HepG2 (cell line): Measurements from ENCODE around the gene HS3ST4. TPM values are rescaled to one million over a fixed set of nuclear protein-coding genes. Genes with fewer than 3 reads are reported as not detected.

ENCODE experiments used
- ATAC-seq: fragments of 200-7000 bp; cut with Tn5 transposase; 3 replicates; pipeline ENCODE4 v1.9.1; 2020; ENCODE audit warnings: mild to moderate bottlenecking, moderate library complexity
- BruUV-seq: library from RNA; stranded (reverse); fragments of 400-500 nt; replicated peaks from 2 replicates; lab custom pipeline; 2021; lab: Mats Ljungman, UMichigan
- CTCF ChIA-PET: fragments of 300-600 bp; formaldehyde crosslinking; extraction: SDS; loops from one replicate; lab custom pipeline; 2021; ENCODE audit warnings: low total read pairs, inconsistent platforms, low intra/inter-chr PET ratio; lab: Yijun Ruan, JAX
- POLR2A ChIA-PET: fragments of 350-600 bp; sonication (Branson Sonifier 250); formaldehyde crosslinking; loops from one replicate; lab custom pipeline; 2020; ENCODE audit warnings: antibody characterized with exemption, inconsistent platforms; lab: Yijun Ruan, JAX
- DNase-seq: peaks from one replicate; pipeline ENCODE4 v3.0.0-alpha.2; 2015; ENCODE audit warnings: low spot score
- FAIRE-seq: peaks from 3 replicates; lab custom pipeline; 2011; peaks lifted over from hg19 to GRCh38; lab: Jason Lieb, UNC
- H2AFZ ChIP-seq: one replicate; pipeline ENCODE4 v1.6.1; 2011; ENCODE audit warnings: low read length, inconsistent platforms
- H3K27ac ChIP-seq: fragments of 300-600 bp; 3 replicates; pipeline ENCODE4 v1.8.0; 2011; ENCODE audit warnings: mixed run types, mild to moderate bottlenecking, mixed read lengths, low read length, inconsistent platforms; ENCODE audit not compliant: insufficient read depth; ENCODE audit errors: extremely low read length
- H3K27me3 ChIP-seq, 2 experiments: fragments of 200-600 bp in 1 of 2; 2 replicates in 1 of 2; 3 replicates in 1 of 2; pipeline versions ENCODE4 v1.6.0 to v1.8.0; 2011; ENCODE audit warnings: low read length in 2 of 2, mild to moderate bottlenecking in 2 of 2, moderate library complexity in 2 of 2, inconsistent platforms in 1 of 2; ENCODE audit not compliant: insufficient read depth in 2 of 2, control insufficient read depth in 1 of 2
- H3K36me3 ChIP-seq, 2 experiments: fragments of 200-600 bp in 1 of 2; replicated peaks in 1 of 2; 2 replicates in 1 of 2; 3 replicates in 1 of 2; pipeline versions ENCODE4 v1.5.1 to v1.8.0; 2011; ENCODE audit warnings: low read length in 2 of 2, inconsistent platforms in 1 of 2; ENCODE audit not compliant: insufficient read depth in 2 of 2, control insufficient read depth in 1 of 2
- H3K4me1 ChIP-seq: 2 replicates; pipeline ENCODE4 v1.5.1; 2012; ENCODE audit warnings: low read length, inconsistent platforms; ENCODE audit not compliant: insufficient read depth
- H3K4me2 ChIP-seq: 2 replicates; pipeline ENCODE4 v1.6.0; 2011; ENCODE audit warnings: low read depth, low read length, inconsistent platforms
- H3K4me3 ChIP-seq, 3 experiments: fragments of 200-600 bp in 1 of 3; sonication (generic), shearing (Covaris generic) in 1 of 3; replicated peaks in 1 of 3; 2 replicates each; pipeline ENCODE4 v1.5.1; 2011 to 2016; ENCODE audit warnings: low read length in 3 of 3, inconsistent platforms in 2 of 3, low read depth in 2 of 3, mild to moderate bottlenecking in 2 of 3, control low read depth in 1 of 3, mixed read lengths in 1 of 3; ENCODE audit not compliant: insufficient read depth in 1 of 3
- H3K79me2 ChIP-seq: one replicate; pipeline ENCODE4 v1.6.1; 2011; ENCODE audit warnings: low read length, inconsistent platforms; ENCODE audit not compliant: insufficient read depth
- H3K9ac ChIP-seq: 2 replicates; pipeline ENCODE4 v1.6.0; 2011; ENCODE audit warnings: mild to moderate bottlenecking, low read depth, low read length, inconsistent platforms; ENCODE audit not compliant: insufficient read depth
- H3K9me3 ChIP-seq: 2 replicates; pipeline ENCODE4 v1.5.1; 2012; ENCODE audit warnings: mild to moderate bottlenecking, low read length
- H4K20me1 ChIP-seq: 2 replicates; pipeline ENCODE4 v1.6.0; 2011; ENCODE audit warnings: inconsistent platforms, mild to moderate bottlenecking, low read length, moderate library complexity; ENCODE audit not compliant: insufficient read depth
- IRF2 ChIP-seq: IDR thresholded peaks from 2 replicates; pipeline ENCODE4 v1.6.1; 2018; ENCODE audit warnings: missing genetic modification reagents, missing compliant biosample characterization
- MED13 ChIP-seq: sonication (generic); formaldehyde crosslinking; IDR thresholded peaks from 2 replicates; pipeline ENCODE4 v1.5.0; 2020; ENCODE audit warnings: missing genetic modification reagents
- NFKB2 ChIP-seq: sonication (generic); formaldehyde crosslinking; IDR thresholded peaks from 2 replicates; pipeline ENCODE4 v1.4.0; 2020; ENCODE audit warnings: missing genetic modification reagents, borderline replicate concordance
- RCOR2 ChIP-seq: IDR thresholded peaks from 2 replicates; pipeline ENCODE4 v1.6.1; 2016; ENCODE audit warnings: missing biosample characterization, missing genetic modification reagents
- SIN3B ChIP-seq: fragments of 150-350 bp; IDR thresholded peaks from 2 replicates; pipeline ENCODE4 v1.6.1; 2014; ENCODE audit warnings: low read length
- TEAD2 ChIP-seq: sonication (generic); formaldehyde crosslinking; IDR thresholded peaks from 2 replicates; pipeline ENCODE4 v1.9.0; 2021; ENCODE audit warnings: missing genetic modification reagents
- ZNF543 ChIP-seq: sonication (generic); formaldehyde crosslinking; IDR thresholded peaks from 2 replicates; pipeline ENCODE4 v1.4.0; 2020; ENCODE audit warnings: mild to moderate bottlenecking, missing genetic modification reagents
- ZNF567 ChIP-seq: sonication (generic); formaldehyde crosslinking; IDR thresholded peaks from 2 replicates; pipeline ENCODE4 v1.8.1; 2023; ENCODE audit warnings: mild to moderate bottlenecking, missing genetic modification reagents, borderline replicate concordance
- WGBS: methylation state at CpG from one replicate; pipeline ENCODE4 v1.1.6; 2017; ENCODE audit warnings: low lambda C conversion rate; 5-methylcytosine and 5-hydroxymethylcytosine counted together
- in situ Hi-C: cut with HindIII; loops from 2 replicates; pipeline ENCODE4 v1.10.0; 2017; ENCODE audit warnings: low pct_unique_long_range_greater_than_20kb; ENCODE audit not compliant: extremely low pct_ligation_motif_present
- intact Hi-C: fragments of 100-400 bp; cut with micrococcal nuclease; formaldehyde crosslinking; loops from one replicate; pipeline ENCODE4 v1.10.0; 2022; ENCODE audit not compliant: unreplicated experiment
- polyA plus RNA-seq, 8 experiments: library from polyadenylated mRNA; depleted of rRNA in 3 of 8; stranded (reverse) in 7 of 8; unstranded in 1 of 8; fragments of >200 nt; fragmentation: Illumina TruSeq in 4 of 8; extraction: Trizol in 4 of 8; gene quantifications; 2 replicates each; pipeline versions ENCODE4 v1.2.1 to v1.2.3, GENCODE V29; 2011 to 2016; ENCODE audit warnings: low read depth in 4 of 8, missing spikeins in 1 of 8, mixed read lengths in 1 of 8; ENCODE audit not compliant: insufficient read depth in 1 of 8
- total RNA-seq, 5 experiments: library from RNA; depleted of rRNA; stranded (reverse); fragments of >200 nt; fragmentation: Illumina TruSeq; extraction: Trizol; gene quantifications; 2 replicates each; pipeline ENCODE4 v1.2.3, GENCODE V29; 2016; ENCODE audit warnings: low read depth in 1 of 5
- TF ChIP-seq, protein P1 (sequence below): sonication (generic); formaldehyde crosslinking; IDR thresholded peaks from 2 replicates; pipeline ENCODE4 v1.9.0; 2021; ENCODE audit warnings: missing genetic modification reagents, mild to moderate bottlenecking, borderline replicate concordance
- TF ChIP-seq, protein P2 (sequence below): sonication (generic); formaldehyde crosslinking; IDR thresholded peaks from 2 replicates; pipeline ENCODE4 v1.5.0; 2020; ENCODE audit warnings: missing genetic modification reagents
- TF ChIP-seq, protein P3 (sequence below): sonication (generic); formaldehyde crosslinking; IDR thresholded peaks from 2 replicates; pipeline ENCODE4 v1.4.0; 2020; ENCODE audit warnings: missing genetic modification reagents
- TF ChIP-seq, protein P4 (sequence below): sonication (generic); formaldehyde crosslinking; IDR thresholded peaks from 2 replicates; pipeline ENCODE4 v1.5.0; 2020; ENCODE audit warnings: mild to moderate bottlenecking, missing genetic modification reagents, moderate library complexity

Gene HS3ST4
- total and polyA plus RNA-seq, 2 of the 13 experiments (the other 11 are each of a cell fraction or from before 2014, with no cell fraction given): not detected

GRCh38 chr16:25785361-25785760 lies 93.6 kb downstream of the HS3ST4 start:
- TF ChIP-seq RCOR2 (CRISPR knock-in tag) (no peak), NFKB2 (CRISPR knock-in tag) (no peak), ZNF543 (CRISPR knock-in tag) (no peak)
- TF ChIP-seq, protein P1, sequence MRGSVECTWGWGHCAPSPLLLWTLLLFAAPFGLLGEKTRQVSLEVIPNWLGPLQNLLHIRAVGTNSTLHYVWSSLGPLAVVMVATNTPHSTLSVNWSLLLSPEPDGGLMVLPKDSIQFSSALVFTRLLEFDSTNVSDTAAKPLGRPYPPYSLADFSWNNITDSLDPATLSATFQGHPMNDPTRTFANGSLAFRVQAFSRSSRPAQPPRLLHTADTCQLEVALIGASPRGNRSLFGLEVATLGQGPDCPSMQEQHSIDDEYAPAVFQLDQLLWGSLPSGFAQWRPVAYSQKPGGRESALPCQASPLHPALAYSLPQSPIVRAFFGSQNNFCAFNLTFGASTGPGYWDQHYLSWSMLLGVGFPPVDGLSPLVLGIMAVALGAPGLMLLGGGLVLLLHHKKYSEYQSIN (CRISPR knock-in tag): no peak
- TF ChIP-seq, protein P2, sequence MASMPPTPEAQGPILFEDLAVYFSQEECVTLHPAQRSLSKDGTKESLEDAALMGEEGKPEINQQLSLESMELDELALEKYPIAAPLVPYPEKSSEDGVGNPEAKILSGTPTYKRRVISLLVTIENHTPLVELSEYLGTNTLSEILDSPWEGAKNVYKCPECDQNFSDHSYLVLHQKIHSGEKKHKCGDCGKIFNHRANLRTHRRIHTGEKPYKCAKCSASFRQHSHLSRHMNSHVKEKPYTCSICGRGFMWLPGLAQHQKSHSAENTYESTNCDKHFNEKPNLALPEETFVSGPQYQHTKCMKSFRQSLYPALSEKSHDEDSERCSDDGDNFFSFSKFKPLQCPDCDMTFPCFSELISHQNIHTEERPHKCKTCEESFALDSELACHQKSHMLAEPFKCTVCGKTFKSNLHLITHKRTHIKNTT (CRISPR knock-in tag): no peak
- TF ChIP-seq, all 625 proteins: peak for 0
- POLR2A ChIA-PET: no interaction called here

GRCh38 chr16:25786748-25787147 lies 95.0 kb downstream of the HS3ST4 start:
- Histone ChIP-seq H2AFZ (no peak overlapping the region), H3K4me1 (no peaks in the 10 kb centered on the region), H3K79me2 (no peaks in the 10 kb centered on the region), H3K36me3 (no peaks in the 10 kb centered on the region), H4K20me1 (no peaks in the 10 kb centered on the region), H3K9ac (no peak overlapping the region), H3K4me3 (no peak overlapping the region), H3K27me3 (no peaks in the 10 kb centered on the region), H3K27ac (no peak overlapping the region), H3K4me2 (no peak overlapping the region), H3K9me3 (no peaks in the 10 kb centered on the region)
- FAIRE-seq: no peak
- ChIA-PET CTCF (no interaction called here), POLR2A (no interaction called here)
- no TSS peak for BruUV-seq
- DNase-seq: no peak
- no peak for ATAC-seq
- intact Hi-C loops: no loop called here
- 0% methylated on average over 4 of the region's 4 CpGs for WGBS
- in situ Hi-C loops: no loop called here
- TF ChIP-seq TEAD2: no peak
- no peak for TF ChIP-seq MED13
- TF ChIP-seq ZNF567: no peak
- TF ChIP-seq, protein P3, sequence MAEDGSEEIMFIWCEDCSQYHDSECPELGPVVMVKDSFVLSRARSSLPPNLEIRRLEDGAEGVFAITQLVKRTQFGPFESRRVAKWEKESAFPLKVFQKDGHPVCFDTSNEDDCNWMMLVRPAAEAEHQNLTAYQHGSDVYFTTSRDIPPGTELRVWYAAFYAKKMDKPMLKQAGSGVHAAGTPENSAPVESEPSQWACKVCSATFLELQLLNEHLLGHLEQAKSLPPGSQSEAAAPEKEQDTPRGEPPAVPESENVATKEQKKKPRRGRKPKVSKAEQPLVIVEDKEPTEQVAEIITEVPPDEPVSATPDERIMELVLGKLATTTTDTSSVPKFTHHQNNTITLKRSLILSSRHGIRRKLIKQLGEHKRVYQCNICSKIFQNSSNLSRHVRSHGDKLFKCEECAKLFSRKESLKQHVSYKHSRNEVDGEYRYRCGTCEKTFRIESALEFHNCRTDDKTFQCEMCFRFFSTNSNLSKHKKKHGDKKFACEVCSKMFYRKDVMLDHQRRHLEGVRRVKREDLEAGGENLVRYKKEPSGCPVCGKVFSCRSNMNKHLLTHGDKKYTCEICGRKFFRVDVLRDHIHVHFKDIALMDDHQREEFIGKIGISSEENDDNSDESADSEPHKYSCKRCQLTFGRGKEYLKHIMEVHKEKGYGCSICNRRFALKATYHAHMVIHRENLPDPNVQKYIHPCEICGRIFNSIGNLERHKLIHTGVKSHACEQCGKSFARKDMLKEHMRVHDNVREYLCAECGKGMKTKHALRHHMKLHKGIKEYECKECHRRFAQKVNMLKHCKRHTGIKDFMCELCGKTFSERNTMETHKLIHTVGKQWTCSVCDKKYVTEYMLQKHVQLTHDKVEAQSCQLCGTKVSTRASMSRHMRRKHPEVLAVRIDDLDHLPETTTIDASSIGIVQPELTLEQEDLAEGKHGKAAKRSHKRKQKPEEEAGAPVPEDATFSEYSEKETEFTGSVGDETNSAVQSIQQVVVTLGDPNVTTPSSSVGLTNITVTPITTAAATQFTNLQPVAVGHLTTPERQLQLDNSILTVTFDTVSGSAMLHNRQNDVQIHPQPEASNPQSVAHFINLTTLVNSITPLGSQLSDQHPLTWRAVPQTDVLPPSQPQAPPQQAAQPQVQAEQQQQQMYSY (CRISPR knock-in tag): no peak
- no peak for TF ChIP-seq IRF2
- TF ChIP-seq, protein P4, sequence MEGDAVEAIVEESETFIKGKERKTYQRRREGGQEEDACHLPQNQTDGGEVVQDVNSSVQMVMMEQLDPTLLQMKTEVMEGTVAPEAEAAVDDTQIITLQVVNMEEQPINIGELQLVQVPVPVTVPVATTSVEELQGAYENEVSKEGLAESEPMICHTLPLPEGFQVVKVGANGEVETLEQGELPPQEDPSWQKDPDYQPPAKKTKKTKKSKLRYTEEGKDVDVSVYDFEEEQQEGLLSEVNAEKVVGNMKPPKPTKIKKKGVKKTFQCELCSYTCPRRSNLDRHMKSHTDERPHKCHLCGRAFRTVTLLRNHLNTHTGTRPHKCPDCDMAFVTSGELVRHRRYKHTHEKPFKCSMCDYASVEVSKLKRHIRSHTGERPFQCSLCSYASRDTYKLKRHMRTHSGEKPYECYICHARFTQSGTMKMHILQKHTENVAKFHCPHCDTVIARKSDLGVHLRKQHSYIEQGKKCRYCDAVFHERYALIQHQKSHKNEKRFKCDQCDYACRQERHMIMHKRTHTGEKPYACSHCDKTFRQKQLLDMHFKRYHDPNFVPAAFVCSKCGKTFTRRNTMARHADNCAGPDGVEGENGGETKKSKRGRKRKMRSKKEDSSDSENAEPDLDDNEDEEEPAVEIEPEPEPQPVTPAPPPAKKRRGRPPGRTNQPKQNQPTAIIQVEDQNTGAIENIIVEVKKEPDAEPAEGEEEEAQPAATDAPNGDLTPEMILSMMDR: no peak
- no peak for TF ChIP-seq SIN3B

More at GRCh38 chr16:25785361-25785760, 93.6 kb downstream of the HS3ST4 start:
- no peak overlapping the region for H3K4me3 ChIP-seq
- no peaks in the 10 kb centered on the region for H3K4me1 ChIP-seq
- no peaks in the 10 kb centered on the region for H3K36me3 ChIP-seq
- H3K9me3 ChIP-seq: no peaks in the 10 kb centered on the region
- ATAC-seq: no peak
- no peaks in the 10 kb centered on the region for H3K79me2 ChIP-seq
- no peak overlapping the region for H3K27ac ChIP-seq
- no peak overlapping the region for H3K9ac ChIP-seq
- no peaks in the 10 kb centered on the region for H4K20me1 ChIP-seq
- in situ Hi-C loops: no loop called here
- intact Hi-C loops: no loop called here
- no TSS peak for BruUV-seq
- DNase-seq: no peak
- no peak overlapping the region for H2AFZ ChIP-seq
- no peaks in the 10 kb centered on the region for H3K27me3 ChIP-seq
- FAIRE-seq: no peak
- CTCF ChIA-PET: no interaction called here
- 26% methylated on average over 4 of the region's 4 CpGs for WGBS
- no peak overlapping the region for H3K4me2 ChIP-seq
